Heart right ventricle (tissue), 16 donors: ENCODE measurements around the gene LIN9. TPM values are rescaled to one million over a fixed set of nuclear protein-coding genes. Genes with fewer than 3 reads are reported as not detected.

ENCODE experiments used
- ATAC-seq, 8 donors: fragments of 200-7000 bp; cut with Tn5 transposase; one replicate each; pipeline ENCODE4 v1.9.1; 2020; ENCODE audit warnings: mild to moderate bottlenecking in 8 of 8, moderate library complexity in 8 of 8, moderate number of reproducible peaks in 1 of 8
- DNase-seq, 2 donors: peaks; one replicate each; pipeline ENCODE4 v3.0.0-alpha.2; 2020
- H3K27ac ChIP-seq, 10 donors: fragments of 200-600 bp; sonication (generic) in 2 of 10; one replicate each; pipeline versions ENCODE4 v1.5.0 to v1.8.0; 2020 to 2022; ENCODE audit warnings: mild to moderate bottlenecking in 3 of 10
- H3K27me3 ChIP-seq, 7 donors: fragments of 200-600 bp; one replicate each; pipeline ENCODE4 v1.8.0; 2021 to 2022; ENCODE audit warnings: mild to moderate bottlenecking in 2 of 7
- H3K36me3 ChIP-seq, 9 donors: fragments of 200-600 bp; sonication (generic) in 1 of 9; one replicate each; pipeline versions ENCODE4 v1.5.0 to v1.8.0; 2020 to 2022; ENCODE audit warnings: mild to moderate bottlenecking in 2 of 9
- H3K4me1 ChIP-seq, 9 donors: fragments of 200-600 bp; sonication (generic) in 1 of 9; one replicate each; pipeline versions ENCODE4 v1.5.0 to v1.8.0; 2020 to 2022; ENCODE audit warnings: mild to moderate bottlenecking in 4 of 9
- H3K4me3 ChIP-seq, 10 donors: fragments of 200-600 bp; sonication (generic) in 2 of 10; one replicate each; pipeline versions ENCODE4 v1.5.0 to v1.8.0; 2020 to 2022; ENCODE audit warnings: mild to moderate bottlenecking in 7 of 10, moderate library complexity in 2 of 10
- H3K9me3 ChIP-seq, 11 donors: fragments of 200-600 bp in 10 of 11; sonication (generic) in 2 of 11; one replicate each; pipeline versions ENCODE4 v1.5.0 to v1.8.0; 2013 to 2022; ENCODE audit warnings: mild to moderate bottlenecking in 2 of 11, control low read depth in 1 of 11, moderate library complexity in 1 of 11
- CTCF ChIP-seq, 9 donors: fragments of 200-600 bp; sonication (generic) in 2 of 9; IDR thresholded peaks; one replicate each; pipeline versions ENCODE4 v1.5.0 to v1.8.0; 2021 to 2022; ENCODE audit warnings: antibody characterized with exemption in 9 of 9, mild to moderate bottlenecking in 5 of 9, moderate library complexity in 1 of 9
- WGBS, 2 donors: extraction: QIAGEN DNeasy Blood & Tissue Kit; methylation state at CpG; one replicate each; pipeline ENCODE4 v1.1.7; 2013; ENCODE audit warnings: inconsistent platforms in 1 of 2; 5-methylcytosine and 5-hydroxymethylcytosine counted together
- intact Hi-C, 10 donors: fragments of 100-400 bp; cut with DNase I; formaldehyde crosslinking; loops; one replicate each; pipeline versions ENCODE4 v1.11.1 to v1.14.2; 2022
- polyA plus RNA-seq, 2 donors: library from polyadenylated mRNA; stranded (reverse); fragments of 200-250 nt; gene quantifications; one replicate each; pipeline ENCODE4 v1.2.3, GENCODE V29; 2013
- total RNA-seq, 10 donors: library from RNA; stranded (reverse); fragmentation: NEBNext Ultra II Directional in 3 of 10; extraction: Animal tissue kit (Norgen Biotek cat#: 25700) in 3 of 10; gene quantifications; one replicate each; pipeline versions ENCODE4 v1.2.1 to v1.2.4, GENCODE V29; 2021 to 2023
- donor health status: Arrhythmogenic right ventricular cardiomyopathy.
- donor health status: ischemic (EF 13 %, LVEDD 7.1; RV severe dilation, severe dysfunction).
- donor health status: healthy with polysubstance abuse.
- donor health status: DM: no; HTN: yes; CAD: no.
- donor health status: DM: no; HTN: no; CAD: no.
- donor health status: ischemic (EF 25% LVEDD 6.9; RV normal size, moderate dysfunction).
- donor health status: ischemic (EF 25% LVEDD 5.7; RV mildly dilated, moderate dysfunction).
- donor health status: healthy.
- donor health status: DM: yes; HTN: yes; CAD: no.
- donor health status: Ischemic cardiomyopathy.
- donor health status: ischemic (EF 35%, LVEDD 5.7; RV mildly dilated, moderate dysfunction).
- donor health status: nonischemic (EF 11% LVEDD 7.7; RV severe dilation, severe dysfunction).
- donor health status: DM: yes; HTN: yes; CAD: no.
- donor health status: PGD.
- donor health status: ischemic (EF 29% LVEDD 5.4; RV normal size, mild dysfunction).
- donor health status: nonischemic (EF 23%, LVEDD 6.1; RV moderate dilation, normal function).

LIN9 gene
- total and polyA plus RNA-seq, 12 donors: 5.8 to 25.6 (median 18.0) TPM

- no peak for TF ChIP-seq CTCF (IDR thresholded peaks at IDR 0.05)
- ATAC-seq (no peak), DNase-seq (no peak)
- Histone ChIP-seq H3K9me3 (no peaks in the 10 kb centered on the region), H3K4me1 (no peaks in the 10 kb centered on the region), H3K36me3 (no peaks in the 10 kb centered on the region), H3K27ac (no peak overlapping the region), H3K27me3 (no peaks in the 10 kb centered on the region), H3K4me3 (no peak overlapping the region)
- 69 to 72% methylated on average over 10 of the region's 10 CpGs for WGBS, 2 donors
- intact Hi-C loops: no loop called here
These were observed 91.7 kb downstream of the LIN9 start for GRCh38 chr1:226217273-226217672.

- ATAC-seq: no peak
- H3K36me3 ChIP-seq: no peaks in the 10 kb centered on the region
- no peak overlapping the region for H3K4me3 ChIP-seq
- 60 to 66% methylated on average over 5 of the region's 5 CpGs for WGBS, 2 donors
- no peaks in the 10 kb centered on the region for H3K27me3 ChIP-seq
- no peak for TF ChIP-seq CTCF (IDR thresholded peaks at IDR 0.05)
- no peaks in the 10 kb centered on the region for H3K4me1 ChIP-seq
- H3K9me3 ChIP-seq: no peaks in the 10 kb centered on the region
- H3K27ac ChIP-seq: no peak overlapping the region
- intact Hi-C loops: no loop called here
- DNase-seq: no peak
These were observed 92.9 kb downstream of the LIN9 start for GRCh38 chr1:226216056-226216455.

GRCh38 chr1:226215239-226215638 is 93.7 kb downstream of the LIN9 start:
- ATAC-seq (peak in 1 of 8 donors; percentile 47), DNase-seq (no peak)
- H3K4me3 ChIP-seq: no peak overlapping the region
- H3K9me3 ChIP-seq: no peaks in the 10 kb centered on the region
- H3K27me3 ChIP-seq: no peaks in the 10 kb centered on the region
- intact Hi-C loops: no loop called here
- no peaks in the 10 kb centered on the region for H3K36me3 ChIP-seq
- 64 to 70% methylated on average over 5 of the region's 5 CpGs for WGBS, 2 donors
- no peaks in the 10 kb centered on the region for H3K4me1 ChIP-seq
- no peak for TF ChIP-seq CTCF (IDR thresholded peaks at IDR 0.05)
- no peak overlapping the region for H3K27ac ChIP-seq

GRCh38 chr1:226212545-226212944 is 96.4 kb downstream of the LIN9 start:
- Histone ChIP-seq H3K27ac (no peak overlapping the region), H3K27me3 (no peaks in the 10 kb centered on the region), H3K4me3 (no peak overlapping the region), H3K4me1 (no peaks in the 10 kb centered on the region), H3K9me3 (no peaks in the 10 kb centered on the region), H3K36me3 (no peaks in the 10 kb centered on the region)
- ATAC-seq: no peak
- WGBS, 2 donors: 89 to 90% methylated on average over 8 of the region's 8 CpGs
- intact Hi-C loops: no loop called here
- no peak for TF ChIP-seq CTCF (IDR thresholded peaks at IDR 0.05)
- no peak for DNase-seq
